Panc1 (cell line): Measurements from ENCODE around the gene CACNA2D3. TPM values are rescaled to one million over a fixed set of nuclear protein-coding genes. Genes with fewer than 3 reads are reported as not detected.

ENCODE experiments used
- ATAC-seq: fragments of 200-7000 bp; cut with Tn5 transposase; 2 replicates; pipeline ENCODE4 v1.9.1; 2020; ENCODE audit warnings: mild to moderate bottlenecking, moderate library complexity
- BruUV-seq: library from RNA; stranded (reverse); fragments of 400-500 nt; replicated peaks from 2 replicates; lab custom pipeline; 2021; lab: Mats Ljungman, UMichigan
- CTCF ChIA-PET: fragments of 300-600 bp; sonication (Branson Sonifier 250); formaldehyde crosslinking; loops from one replicate; lab custom pipeline; 2022; ENCODE audit warnings: antibody characterized with exemption; lab: Charles Lee
- POLR2A ChIA-PET: fragments of 300-600 bp; sonication (Branson Sonifier 250); formaldehyde crosslinking; loops from one replicate; lab custom pipeline; 2022; ENCODE audit warnings: antibody characterized with exemption; lab: Charles Lee
- DNase-seq: peaks from one replicate; pipeline ENCODE4 v3.0.0-alpha.2; 2010; ENCODE audit warnings: low read depth, low spot score
- H3K27ac ChIP-seq: 2 replicates; pipeline ENCODE4 v1.5.1; 2011; ENCODE audit warnings: mild to moderate bottlenecking, low read length, inconsistent platforms
- H3K27me3 ChIP-seq: fragments of 200-500 bp; sonication (Bioruptor generic); 2 replicates; pipeline ENCODE4 v1.6.0; 2014; ENCODE audit warnings: low read length, inconsistent platforms; ENCODE audit not compliant: control insufficient read depth, insufficient read depth
- H3K36me3 ChIP-seq: fragments of 200-500 bp; sonication (Bioruptor generic); 2 replicates; pipeline ENCODE4 v1.5.1; 2014; ENCODE audit warnings: inconsistent platforms, mild to moderate bottlenecking, low read length, moderate library complexity; ENCODE audit not compliant: control insufficient read depth, insufficient read depth
- H3K4me1 ChIP-seq: 2 replicates; pipeline ENCODE4 v1.5.1; 2011; ENCODE audit warnings: inconsistent platforms, mild to moderate bottlenecking, low read length, moderate library complexity; ENCODE audit not compliant: control insufficient read depth, insufficient read depth
- H3K4me3 ChIP-seq, 2 experiments: 2 replicates each; pipeline ENCODE4 v1.5.1; 2011 to 2012; ENCODE audit warnings: low read depth in 2 of 2, low read length in 2 of 2, mild to moderate bottlenecking in 2 of 2, inconsistent platforms in 1 of 2, moderate library complexity in 1 of 2
- H3K9me3 ChIP-seq: fragments of 200-500 bp; sonication (Bioruptor generic); 2 replicates; pipeline ENCODE4 v1.5.1; 2014; ENCODE audit warnings: low read depth, mild to moderate bottlenecking, inconsistent platforms, low read length, moderate library complexity; ENCODE audit not compliant: control insufficient read depth, insufficient read depth
- POLR2AphosphoS5 ChIP-seq: IDR thresholded peaks from 2 replicates; pipeline ENCODE4 v1.6.1; 2012; ENCODE audit warnings: mild to moderate bottlenecking, low read depth, low read length, moderate library complexity
- SIN3A ChIP-seq: IDR thresholded peaks from 2 replicates; pipeline ENCODE4 v1.6.1; 2012; ENCODE audit warnings: low read depth, mild to moderate bottlenecking, low read length, moderate library complexity, borderline replicate concordance; ENCODE audit not compliant: insufficient read depth
- TCF7L2 ChIP-seq: IDR thresholded peaks from 2 replicates; pipeline ENCODE4 v1.6.1; 2011; ENCODE audit warnings: mild to moderate bottlenecking, low read depth, low read length, inconsistent platforms
- in situ Hi-C: cut with HindIII; loops from 2 replicates; pipeline ENCODE4 v1.10.0; 2016; ENCODE audit warnings: low sequenced_read_pairs, low pct_unique_long_range_greater_than_20kb
- intact Hi-C: fragments of 100-400 bp; cut with micrococcal nuclease; formaldehyde crosslinking; loops from one replicate; pipeline ENCODE4 v1.10.0; 2022; ENCODE audit not compliant: unreplicated experiment
- total RNA-seq: library from RNA; stranded (reverse); gene quantifications from one replicate; pipeline ENCODE4 v1.2.1, GENCODE V29; 2021; ENCODE audit not compliant: unreplicated experiment
- TF ChIP-seq, protein P1 (sequence below), 2 experiments: IDR thresholded peaks; 2 replicates each; pipeline ENCODE4 v1.6.1; 2011 to 2012; ENCODE audit warnings: low read depth in 2 of 2, control low read depth in 1 of 2, low read length in 1 of 2, mild to moderate bottlenecking in 1 of 2, moderate library complexity in 1 of 2; ENCODE audit not compliant: insufficient read depth in 1 of 2
- TF ChIP-seq, protein P2 (sequence below): fragments of 450-650 bp; IDR thresholded peaks from 2 replicates; pipeline ENCODE4 v1.5.1; 2017; ENCODE audit warnings: mild to moderate bottlenecking

CACNA2D3 gene
- total RNA-seq, 1 experiment from 2014 or later, result 0.41 TPM

GRCh38 chr3:54900838-54901591 is 778.7 kb downstream of the CACNA2D3 start:
- in situ Hi-C loops (no loop called here), intact Hi-C loops (no loop called here)
- ChIA-PET POLR2A (no interaction called here), CTCF (no interaction called here)
- Histone ChIP-seq H3K4me1 (no peaks in the 10 kb centered on the region), H3K27ac (no peak overlapping the region), H3K4me3 (no peak overlapping the region), H3K27me3 (no peaks in the 10 kb centered on the region), H3K36me3 (no peaks in the 10 kb centered on the region), H3K9me3 (no peaks in the 10 kb centered on the region)
- no TSS peak for BruUV-seq
- ATAC-seq (no peak), DNase-seq (no peak)
- no peak for TF ChIP-seq TCF7L2
- TF ChIP-seq SIN3A, result no peak
- no peak for TF ChIP-seq POLR2AphosphoS5
- TF ChIP-seq, protein P1, sequence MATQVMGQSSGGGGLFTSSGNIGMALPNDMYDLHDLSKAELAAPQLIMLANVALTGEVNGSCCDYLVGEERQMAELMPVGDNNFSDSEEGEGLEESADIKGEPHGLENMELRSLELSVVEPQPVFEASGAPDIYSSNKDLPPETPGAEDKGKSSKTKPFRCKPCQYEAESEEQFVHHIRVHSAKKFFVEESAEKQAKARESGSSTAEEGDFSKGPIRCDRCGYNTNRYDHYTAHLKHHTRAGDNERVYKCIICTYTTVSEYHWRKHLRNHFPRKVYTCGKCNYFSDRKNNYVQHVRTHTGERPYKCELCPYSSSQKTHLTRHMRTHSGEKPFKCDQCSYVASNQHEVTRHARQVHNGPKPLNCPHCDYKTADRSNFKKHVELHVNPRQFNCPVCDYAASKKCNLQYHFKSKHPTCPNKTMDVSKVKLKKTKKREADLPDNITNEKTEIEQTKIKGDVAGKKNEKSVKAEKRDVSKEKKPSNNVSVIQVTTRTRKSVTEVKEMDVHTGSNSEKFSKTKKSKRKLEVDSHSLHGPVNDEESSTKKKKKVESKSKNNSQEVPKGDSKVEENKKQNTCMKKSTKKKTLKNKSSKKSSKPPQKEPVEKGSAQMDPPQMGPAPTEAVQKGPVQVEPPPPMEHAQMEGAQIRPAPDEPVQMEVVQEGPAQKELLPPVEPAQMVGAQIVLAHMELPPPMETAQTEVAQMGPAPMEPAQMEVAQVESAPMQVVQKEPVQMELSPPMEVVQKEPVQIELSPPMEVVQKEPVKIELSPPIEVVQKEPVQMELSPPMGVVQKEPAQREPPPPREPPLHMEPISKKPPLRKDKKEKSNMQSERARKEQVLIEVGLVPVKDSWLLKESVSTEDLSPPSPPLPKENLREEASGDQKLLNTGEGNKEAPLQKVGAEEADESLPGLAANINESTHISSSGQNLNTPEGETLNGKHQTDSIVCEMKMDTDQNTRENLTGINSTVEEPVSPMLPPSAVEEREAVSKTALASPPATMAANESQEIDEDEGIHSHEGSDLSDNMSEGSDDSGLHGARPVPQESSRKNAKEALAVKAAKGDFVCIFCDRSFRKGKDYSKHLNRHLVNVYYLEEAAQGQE (IDR thresholded peaks at IDR 0.05; ENCODE audit: insufficient read depth in 1 of 2, low read depth in 2 of 2, low read length in 1 of 2), result no peak
- TF ChIP-seq, protein P2, sequence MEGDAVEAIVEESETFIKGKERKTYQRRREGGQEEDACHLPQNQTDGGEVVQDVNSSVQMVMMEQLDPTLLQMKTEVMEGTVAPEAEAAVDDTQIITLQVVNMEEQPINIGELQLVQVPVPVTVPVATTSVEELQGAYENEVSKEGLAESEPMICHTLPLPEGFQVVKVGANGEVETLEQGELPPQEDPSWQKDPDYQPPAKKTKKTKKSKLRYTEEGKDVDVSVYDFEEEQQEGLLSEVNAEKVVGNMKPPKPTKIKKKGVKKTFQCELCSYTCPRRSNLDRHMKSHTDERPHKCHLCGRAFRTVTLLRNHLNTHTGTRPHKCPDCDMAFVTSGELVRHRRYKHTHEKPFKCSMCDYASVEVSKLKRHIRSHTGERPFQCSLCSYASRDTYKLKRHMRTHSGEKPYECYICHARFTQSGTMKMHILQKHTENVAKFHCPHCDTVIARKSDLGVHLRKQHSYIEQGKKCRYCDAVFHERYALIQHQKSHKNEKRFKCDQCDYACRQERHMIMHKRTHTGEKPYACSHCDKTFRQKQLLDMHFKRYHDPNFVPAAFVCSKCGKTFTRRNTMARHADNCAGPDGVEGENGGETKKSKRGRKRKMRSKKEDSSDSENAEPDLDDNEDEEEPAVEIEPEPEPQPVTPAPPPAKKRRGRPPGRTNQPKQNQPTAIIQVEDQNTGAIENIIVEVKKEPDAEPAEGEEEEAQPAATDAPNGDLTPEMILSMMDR, result no peak

DNA sequence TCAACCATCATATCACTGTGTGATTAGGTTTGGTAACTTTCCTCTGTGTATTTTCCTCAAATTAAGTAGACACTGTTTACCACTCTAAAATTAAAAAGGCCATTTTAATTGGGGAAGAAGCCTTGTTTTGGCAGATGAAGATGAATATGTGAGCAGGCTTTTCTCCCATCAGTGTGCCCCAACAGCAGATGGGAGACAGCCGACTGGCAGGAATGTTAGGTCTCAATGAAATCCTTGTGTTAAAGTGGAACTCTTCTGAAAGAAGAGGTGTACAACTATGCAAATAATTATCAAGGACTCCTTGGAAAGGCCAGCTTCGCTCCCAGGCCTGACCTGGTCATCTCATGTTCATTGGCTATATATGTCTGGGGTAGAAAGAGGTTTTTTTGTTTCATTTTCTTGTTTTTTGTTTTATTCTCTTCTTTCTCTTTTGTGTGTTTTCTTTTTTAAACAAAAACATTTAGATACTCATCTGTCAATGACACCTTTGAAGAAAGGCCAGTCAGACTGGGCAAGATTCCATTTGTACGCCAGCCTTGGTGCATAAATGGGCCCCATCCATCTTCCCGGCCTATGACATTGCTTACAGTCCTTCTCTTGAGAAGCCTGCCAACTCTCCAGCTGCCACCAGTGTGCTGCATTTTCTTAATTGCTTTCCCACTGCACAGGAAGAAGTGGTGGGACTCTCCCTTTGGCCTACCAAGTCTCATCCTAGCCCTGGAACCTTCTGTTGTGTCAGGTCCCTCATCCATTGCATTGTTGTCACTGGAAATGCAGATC is 779.7 kb downstream of the CACNA2D3 start:
- CTCF ChIA-PET, result no interaction called here
- in situ Hi-C loops, result no loop called here
- Histone ChIP-seq H3K4me1 (no peaks in the 10 kb centered on the region), H3K4me3 (no peak overlapping the region), H3K36me3 (no peaks in the 10 kb centered on the region), H3K9me3 (no peaks in the 10 kb centered on the region), H3K27ac (no peak overlapping the region), H3K27me3 (no peaks in the 10 kb centered on the region)
- ATAC-seq (no peak), DNase-seq (no peak)
- POLR2A ChIA-PET, result no interaction called here
- intact Hi-C loops, result no loop called here
- BruUV-seq, result no TSS peak
- no peak for TF ChIP-seq POLR2AphosphoS5
- TF ChIP-seq, protein P2, result no peak
- TF ChIP-seq, protein P1 (IDR thresholded peaks at IDR 0.05; ENCODE audit: insufficient read depth in 1 of 2, low read depth in 2 of 2, low read length in 1 of 2), result no peak
- no peak for TF ChIP-seq TCF7L2
- no peak for TF ChIP-seq SIN3A
